K562 (cell line): ENCODE results near the gene GNAI2. TPM values are rescaled to one million over a fixed set of nuclear protein-coding genes. Genes with fewer than 3 reads are reported as not detected.

Source experiments
- ATAC-seq: fragments of 200-7000 bp; cut with Tn5 transposase; 3 replicates; pipeline ENCODE4 v1.9.1; 2020; ENCODE audit warnings: moderate library complexity
- BruUV-seq: library from RNA; stranded (reverse); fragments of 400-500 nt; replicated peaks from 2 replicates; lab custom pipeline; 2021; lab: Mats Ljungman, UMichigan
- CTCF ChIA-PET: fragments of 300-600 bp; formaldehyde crosslinking; extraction: SDS; loops from one replicate; lab custom pipeline; 2021; ENCODE audit warnings: low intra/inter-chr PET ratio; lab: Yijun Ruan, JAX
- POLR2A ChIA-PET: fragments of 300-600, 350-650 bp; sonication (Branson Sonifier 250); formaldehyde crosslinking; extraction: SDS; loops from one replicate; lab custom pipeline; 2021; ENCODE audit warnings: antibody characterized with exemption, inconsistent platforms; lab: Yijun Ruan, JAX
- DNase-seq, 4 experiments: peaks; one replicate each; pipeline versions ENCODE4 v3.0.0 to v3.0.0-alpha.2; 2011 to 2018; ENCODE audit warnings: low spot score in 3 of 4, mixed read lengths in 3 of 4; ENCODE audit errors: extremely low read depth in 1 of 4
- FAIRE-seq: peaks from 2 replicates; lab custom pipeline; 2011; peaks lifted over from hg19 to GRCh38; lab: Jason Lieb, UNC
- H2AFZ ChIP-seq: 2 replicates; pipeline ENCODE4 v1.6.0; 2011; ENCODE audit warnings: low read depth, low read length, control low read depth, inconsistent platforms
- H3K27ac ChIP-seq: fragments of 200-600 bp; 3 replicates; pipeline ENCODE4 v1.8.0; 2011; ENCODE audit warnings: low read depth, mild to moderate bottlenecking, control low read depth, inconsistent platforms, low read length, moderate library complexity, mixed read lengths; ENCODE audit errors: extremely low read depth
- H3K27me3 ChIP-seq, 2 experiments: fragments of 300-600 bp in 1 of 2; 2 replicates in 1 of 2; 3 replicates in 1 of 2; pipeline versions ENCODE4 v1.6.0 to v1.8.0; 2011; ENCODE audit warnings: inconsistent platforms in 2 of 2, low read length in 2 of 2, mild to moderate bottlenecking in 1 of 2, mixed read lengths in 1 of 2, moderate library complexity in 1 of 2; ENCODE audit not compliant: control insufficient read depth in 2 of 2, insufficient read depth in 2 of 2
- H3K36me3 ChIP-seq: fragments of 300-600 bp; 3 replicates; pipeline ENCODE4 v1.8.0; 2011; ENCODE audit warnings: mild to moderate bottlenecking, low read length, inconsistent platforms; ENCODE audit not compliant: control insufficient read depth, insufficient read depth
- H3K4me1 ChIP-seq, 2 experiments: fragments of 200-600 bp in 1 of 2; replicated peaks in 1 of 2; 2 replicates in 1 of 2; 3 replicates in 1 of 2; pipeline versions ENCODE4 v1.5.1 to v1.8.0; 2011; ENCODE audit warnings: inconsistent platforms in 2 of 2, low read length in 2 of 2, mild to moderate bottlenecking in 1 of 2, mixed read lengths in 1 of 2, moderate library complexity in 1 of 2; ENCODE audit not compliant: control insufficient read depth in 2 of 2, insufficient read depth in 2 of 2
- H3K4me2 ChIP-seq: 2 replicates; pipeline ENCODE4 v1.6.1; 2011; ENCODE audit warnings: low read length, control low read depth, inconsistent platforms, mixed read lengths; ENCODE audit not compliant: insufficient read depth
- H3K4me3 ChIP-seq: fragments of 200-600 bp; sonication (generic), shearing (Covaris generic); 2 replicates; pipeline ENCODE4 v1.5.1; 2016; ENCODE audit warnings: control low read depth, inconsistent platforms
- H3K79me2 ChIP-seq: fragments of 200-600 bp; 3 replicates; pipeline ENCODE4 v1.8.0; 2011; ENCODE audit warnings: low read length, inconsistent platforms; ENCODE audit not compliant: control insufficient read depth, insufficient read depth
- H3K9ac ChIP-seq, 2 experiments: 2 replicates each; pipeline versions ENCODE4 v1.6.0 to v1.6.1; 2011; ENCODE audit warnings: low read depth in 2 of 2, low read length in 2 of 2, control low read depth in 1 of 2, inconsistent platforms in 1 of 2, mild to moderate bottlenecking in 1 of 2, mixed read lengths in 1 of 2; ENCODE audit not compliant: insufficient read depth in 1 of 2
- H3K9me1 ChIP-seq: one replicate; pipeline ENCODE4 v1.6.0; 2011; ENCODE audit warnings: inconsistent platforms, mild to moderate bottlenecking, low read length, moderate library complexity; ENCODE audit not compliant: control insufficient read depth, insufficient read depth
- H3K9me3 ChIP-seq: replicated peaks from 2 replicates; pipeline ENCODE4 v1.5.1; 2011; ENCODE audit warnings: low read depth, low read length, inconsistent platforms; ENCODE audit not compliant: control insufficient read depth, insufficient read depth
- H4K20me1 ChIP-seq: replicated peaks from 2 replicates; pipeline ENCODE4 v1.6.1; 2011; ENCODE audit warnings: low read length, inconsistent platforms, mixed read lengths; ENCODE audit not compliant: control insufficient read depth, insufficient read depth
- CAMTA2 ChIP-seq: fragments of 250-450 bp; sonication (Bioruptor Pico); conservative IDR thresholded peaks from 2 replicates; pipeline ENCODE4 v1.5.1; 2022
- HSF4 ChIP-seq: fragments of 250-450 bp; sonication (Bioruptor Pico); IDR thresholded peaks from 2 replicates; pipeline ENCODE4 v2.1.2; 2022; ENCODE audit warnings: mild to moderate bottlenecking, moderate library complexity, borderline replicate concordance
- RBM14 ChIP-seq: fragments of 200-400 bp; formaldehyde crosslinking; IDR thresholded peaks from 2 replicates; pipeline ENCODE4 v1.6.1; 2018; ENCODE audit warnings: low read depth, mild to moderate bottlenecking, low read length, moderate library complexity, borderline replicate concordance; ENCODE audit not compliant: insufficient read depth
- SMARCA4 ChIP-seq: fragments of 450-650 bp; IDR thresholded peaks from 2 replicates; pipeline ENCODE4 v1.6.1; 2016
- SMARCE1 ChIP-seq: fragments of 450-650 bp; IDR thresholded peaks from 2 replicates; pipeline ENCODE4 v1.7.1; 2016; ENCODE audit warnings: mild to moderate bottlenecking
- SNAPC5 ChIP-seq: fragments of 250-450 bp; sonication (Bioruptor Pico); IDR thresholded peaks from 2 replicates; pipeline ENCODE4 v1.8.0; 2021; ENCODE audit warnings: moderate library complexity, mild to moderate bottlenecking, inconsistent platforms
- ZFP1 ChIP-seq: fragments of 450-650 bp; formaldehyde crosslinking; IDR thresholded peaks from 2 replicates; pipeline ENCODE4 v1.4.0; 2020; ENCODE audit warnings: mild to moderate bottlenecking, mixed read lengths
- ZFP91 ChIP-seq: sonication (generic); formaldehyde crosslinking; IDR thresholded peaks from 2 replicates; pipeline ENCODE4 v1.8.0; 2022; ENCODE audit warnings: mild to moderate bottlenecking, missing genetic modification reagents
- WGBS: fragments of 100-300 bp; shearing (Covaris generic); methylation state at CpG from one replicate; pipeline ENCODE4 v1.1.6; 2016; ENCODE audit warnings: low coverage, mixed read lengths; ENCODE audit not compliant: insufficient coverage; ENCODE audit errors: missing lambda C conversion rate; 5-methylcytosine and 5-hydroxymethylcytosine counted together
- in situ Hi-C: fragments of 300-500 bp; cut with MboI; formaldehyde crosslinking; loops from 4 replicates; pipeline ENCODE4 v1.15.0; 2018; ENCODE audit warnings: inconsistent platforms, mixed read lengths
- intact Hi-C: fragments of 100-400 bp; cut with micrococcal nuclease; formaldehyde crosslinking; loops from 2 replicates; pipeline ENCODE4 v1.14.2; 2022
- polyA plus RNA-seq, 8 experiments: library from polyadenylated mRNA; depleted of rRNA in 4 of 8; stranded (reverse) in 5 of 8; unstranded in 3 of 8; fragments of >200 nt; fragmentation: Nextera tagmentation in 2 of 8; fragmentation: Illumina TruSeq in 1 of 8; extraction: Ambion mirVana in 2 of 8; extraction: Trizol in 1 of 8; gene quantifications; 2 replicates each; pipeline versions ENCODE4 v1.2.1 to v1.2.3, GENCODE V29; 2011 to 2014; ENCODE audit warnings: inconsistent platforms in 1 of 8, missing spikeins in 1 of 8
- total RNA-seq, 7 experiments: library from RNA; depleted of rRNA in 6 of 7; stranded (reverse); fragments of >200 nt in 6 of 7; fragmentation: Illumina TruSeq in 2 of 7; extraction: Trizol in 2 of 7; gene quantifications; 2 replicates each; pipeline versions ENCODE4 v1.2.1 to v1.2.3, GENCODE V29; 2011 to 2021; ENCODE audit warnings: low replicate concordance in 1 of 7
- TF ChIP-seq, protein P1 (sequence below): fragments of 450-650 bp; IDR thresholded peaks from 2 replicates; pipeline ENCODE4 v1.6.1; 2016
- TF ChIP-seq, protein P2 (sequence below): fragments of 200-800 bp; sonication (Bioruptor generic); IDR thresholded peaks from 2 replicates; pipeline ENCODE4 v1.6.1; 2016; ENCODE audit warnings: missing genetic modification characterization, missing compliant biosample characterization
- TF ChIP-seq, protein P3 (sequence below): fragments of 450-650 bp; formaldehyde crosslinking; IDR thresholded peaks from 2 replicates; pipeline ENCODE4 v1.4.0; 2020; ENCODE audit warnings: mild to moderate bottlenecking

GNAI2 gene
- total and polyA plus RNA-seq, 9 of the 15 experiments (the other 6 are each of a cell fraction or from before 2014, with no cell fraction given): 1.1 to 72.2 (median 42.7) TPM

GRCh38 chr3:50248387-50248786, 12.4 kb downstream of the GNAI2 start:
- H3K4me3 ChIP-seq: no peak overlapping the region
- TF ChIP-seq HSF4 (CRISPR knock-in tag) (no peak), SMARCE1 (no peak), CAMTA2 (no peak), ZFP91 (CRISPR knock-in tag) (no peak), SMARCA4 (no peak), SNAPC5 (CRISPR knock-in tag) (no peak), RBM14 (no peak), ZFP1 (no peak)
- TF ChIP-seq, protein P1, sequence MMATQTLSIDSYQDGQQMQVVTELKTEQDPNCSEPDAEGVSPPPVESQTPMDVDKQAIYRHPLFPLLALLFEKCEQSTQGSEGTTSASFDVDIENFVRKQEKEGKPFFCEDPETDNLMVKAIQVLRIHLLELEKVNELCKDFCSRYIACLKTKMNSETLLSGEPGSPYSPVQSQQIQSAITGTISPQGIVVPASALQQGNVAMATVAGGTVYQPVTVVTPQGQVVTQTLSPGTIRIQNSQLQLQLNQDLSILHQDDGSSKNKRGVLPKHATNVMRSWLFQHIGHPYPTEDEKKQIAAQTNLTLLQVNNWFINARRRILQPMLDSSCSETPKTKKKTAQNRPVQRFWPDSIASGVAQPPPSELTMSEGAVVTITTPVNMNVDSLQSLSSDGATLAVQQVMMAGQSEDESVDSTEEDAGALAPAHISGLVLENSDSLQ: no peak
- TF ChIP-seq, protein P2, sequence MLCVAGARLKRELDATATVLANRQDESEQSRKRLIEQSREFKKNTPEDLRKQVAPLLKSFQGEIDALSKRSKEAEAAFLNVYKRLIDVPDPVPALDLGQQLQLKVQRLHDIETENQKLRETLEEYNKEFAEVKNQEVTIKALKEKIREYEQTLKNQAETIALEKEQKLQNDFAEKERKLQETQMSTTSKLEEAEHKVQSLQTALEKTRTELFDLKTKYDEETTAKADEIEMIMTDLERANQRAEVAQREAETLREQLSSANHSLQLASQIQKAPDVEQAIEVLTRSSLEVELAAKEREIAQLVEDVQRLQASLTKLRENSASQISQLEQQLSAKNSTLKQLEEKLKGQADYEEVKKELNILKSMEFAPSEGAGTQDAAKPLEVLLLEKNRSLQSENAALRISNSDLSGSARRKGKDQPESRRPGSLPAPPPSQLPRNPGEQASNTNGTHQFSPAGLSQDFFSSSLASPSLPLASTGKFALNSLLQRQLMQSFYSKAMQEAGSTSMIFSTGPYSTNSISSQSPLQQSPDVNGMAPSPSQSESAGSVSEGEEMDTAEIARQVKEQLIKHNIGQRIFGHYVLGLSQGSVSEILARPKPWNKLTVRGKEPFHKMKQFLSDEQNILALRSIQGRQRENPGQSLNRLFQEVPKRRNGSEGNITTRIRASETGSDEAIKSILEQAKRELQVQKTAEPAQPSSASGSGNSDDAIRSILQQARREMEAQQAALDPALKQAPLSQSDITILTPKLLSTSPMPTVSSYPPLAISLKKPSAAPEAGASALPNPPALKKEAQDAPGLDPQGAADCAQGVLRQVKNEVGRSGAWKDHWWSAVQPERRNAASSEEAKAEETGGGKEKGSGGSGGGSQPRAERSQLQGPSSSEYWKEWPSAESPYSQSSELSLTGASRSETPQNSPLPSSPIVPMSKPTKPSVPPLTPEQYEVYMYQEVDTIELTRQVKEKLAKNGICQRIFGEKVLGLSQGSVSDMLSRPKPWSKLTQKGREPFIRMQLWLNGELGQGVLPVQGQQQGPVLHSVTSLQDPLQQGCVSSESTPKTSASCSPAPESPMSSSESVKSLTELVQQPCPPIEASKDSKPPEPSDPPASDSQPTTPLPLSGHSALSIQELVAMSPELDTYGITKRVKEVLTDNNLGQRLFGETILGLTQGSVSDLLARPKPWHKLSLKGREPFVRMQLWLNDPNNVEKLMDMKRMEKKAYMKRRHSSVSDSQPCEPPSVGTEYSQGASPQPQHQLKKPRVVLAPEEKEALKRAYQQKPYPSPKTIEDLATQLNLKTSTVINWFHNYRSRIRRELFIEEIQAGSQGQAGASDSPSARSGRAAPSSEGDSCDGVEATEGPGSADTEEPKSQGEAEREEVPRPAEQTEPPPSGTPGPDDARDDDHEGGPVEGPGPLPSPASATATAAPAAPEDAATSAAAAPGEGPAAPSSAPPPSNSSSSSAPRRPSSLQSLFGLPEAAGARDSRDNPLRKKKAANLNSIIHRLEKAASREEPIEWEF: no peak
- TF ChIP-seq, protein P3, sequence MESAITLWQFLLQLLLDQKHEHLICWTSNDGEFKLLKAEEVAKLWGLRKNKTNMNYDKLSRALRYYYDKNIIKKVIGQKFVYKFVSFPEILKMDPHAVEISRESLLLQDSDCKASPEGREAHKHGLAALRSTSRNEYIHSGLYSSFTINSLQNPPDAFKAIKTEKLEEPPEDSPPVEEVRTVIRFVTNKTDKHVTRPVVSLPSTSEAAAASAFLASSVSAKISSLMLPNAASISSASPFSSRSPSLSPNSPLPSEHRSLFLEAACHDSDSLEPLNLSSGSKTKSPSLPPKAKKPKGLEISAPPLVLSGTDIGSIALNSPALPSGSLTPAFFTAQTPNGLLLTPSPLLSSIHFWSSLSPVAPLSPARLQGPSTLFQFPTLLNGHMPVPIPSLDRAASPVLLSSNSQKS (CRISPR knock-in tag): no peak
- peaks cover 21% of the 10 kb centered on the region for H3K79me2 ChIP-seq
- BruUV-seq: no TSS peak
- no peak overlapping the region for H2AFZ ChIP-seq
- POLR2A ChIA-PET: interaction anchor here (0.6 to 1.3 kb wide), 2 partner anchors 11 to 163 kb away, joined by 3 to 5 read pairs; no protein-coding TSS in a partner anchor
- no peaks in the 10 kb centered on the region for H3K9me3 ChIP-seq
- no peak overlapping the region for H3K27ac ChIP-seq
- H3K9me1 ChIP-seq: no peaks in the 10 kb centered on the region
- 30% methylated on average over 2 of the region's 3 CpGs for WGBS
- no peaks in the 10 kb centered on the region for H3K27me3 ChIP-seq
- peaks cover 22 to 37% of the 10 kb centered on the region in 2 experiments for H3K4me1 ChIP-seq
- in situ Hi-C loops: no loop called here
- no peaks in the 10 kb centered on the region for H4K20me1 ChIP-seq
- intact Hi-C loops: no loop called here
- FAIRE-seq (no peak), DNase-seq (no peak), ATAC-seq (no peak)
- H3K4me2 ChIP-seq: no peak overlapping the region
- CTCF ChIA-PET: no interaction called here
- H3K36me3 ChIP-seq: peaks cover 6% of the 10 kb centered on the region; the same call in 1 of the 3 replicates
- H3K9ac ChIP-seq: peak overlapping the region in 1 of 2 experiments; percentile 0; a peak in 1 of 4 replicates
